SK-N-SH (cell line): ENCODE data around the gene CDH13.

Experiments
- TCF12 ChIP-seq: IDR thresholded peaks from 2 replicates; pipeline ENCODE4 v1.4.0; 2012
- TF ChIP-seq, protein P1 (sequence below): fragments of 200-600 bp; sonication (generic); IDR thresholded peaks from 2 replicates; pipeline ENCODE4 v1.6.1; 2017; ENCODE audit warnings: antibody characterized with exemption, mild to moderate bottlenecking, moderate library complexity

DNA sequence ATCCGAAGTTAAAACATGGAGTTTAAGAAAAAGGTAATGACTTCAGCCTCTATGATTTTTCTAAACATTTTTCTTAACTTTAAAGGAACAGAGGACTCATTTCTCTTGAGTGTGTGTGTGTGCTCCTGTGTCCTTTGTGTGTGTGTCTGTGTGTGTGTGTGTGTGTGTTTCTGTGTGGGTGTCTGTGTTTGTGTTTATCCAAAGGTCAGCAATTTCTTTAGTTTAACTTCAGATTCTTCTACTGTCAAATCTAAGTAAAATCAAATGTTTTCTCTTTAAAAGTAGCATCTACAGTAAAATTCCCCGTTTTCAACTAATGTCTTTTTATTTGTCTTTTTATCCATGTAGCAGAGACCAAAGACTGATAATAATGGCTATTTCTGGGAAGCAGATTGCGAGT is 1212.8 kb downstream of the CDH13 start:
- TF ChIP-seq, protein P1, sequence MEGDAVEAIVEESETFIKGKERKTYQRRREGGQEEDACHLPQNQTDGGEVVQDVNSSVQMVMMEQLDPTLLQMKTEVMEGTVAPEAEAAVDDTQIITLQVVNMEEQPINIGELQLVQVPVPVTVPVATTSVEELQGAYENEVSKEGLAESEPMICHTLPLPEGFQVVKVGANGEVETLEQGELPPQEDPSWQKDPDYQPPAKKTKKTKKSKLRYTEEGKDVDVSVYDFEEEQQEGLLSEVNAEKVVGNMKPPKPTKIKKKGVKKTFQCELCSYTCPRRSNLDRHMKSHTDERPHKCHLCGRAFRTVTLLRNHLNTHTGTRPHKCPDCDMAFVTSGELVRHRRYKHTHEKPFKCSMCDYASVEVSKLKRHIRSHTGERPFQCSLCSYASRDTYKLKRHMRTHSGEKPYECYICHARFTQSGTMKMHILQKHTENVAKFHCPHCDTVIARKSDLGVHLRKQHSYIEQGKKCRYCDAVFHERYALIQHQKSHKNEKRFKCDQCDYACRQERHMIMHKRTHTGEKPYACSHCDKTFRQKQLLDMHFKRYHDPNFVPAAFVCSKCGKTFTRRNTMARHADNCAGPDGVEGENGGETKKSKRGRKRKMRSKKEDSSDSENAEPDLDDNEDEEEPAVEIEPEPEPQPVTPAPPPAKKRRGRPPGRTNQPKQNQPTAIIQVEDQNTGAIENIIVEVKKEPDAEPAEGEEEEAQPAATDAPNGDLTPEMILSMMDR = no peak
- no peak for TF ChIP-seq TCF12
